Measurements from ENCODE around the gene CDH2.

Gene CDH2

GRCh38 chr18:28074076-28074475 lies 102.9 kb downstream of the CDH2 start:
- no peaks in the 10 kb centered on the region for H3K9me3 ChIP-seq (ENCODE audit: control insufficient read depth, insufficient read depth, low read length)
- no peak overlapping the region for H3K4me3 ChIP-seq (ENCODE audit: low read depth, low read length)
- H3K27me3 ChIP-seq (ENCODE audit: control insufficient read depth, insufficient read depth, low read length) = no peaks in the 10 kb centered on the region
- no peaks in the 10 kb centered on the region for H3K4me1 ChIP-seq (ENCODE audit: control insufficient read depth, insufficient read depth, low read length)
- H3K9ac ChIP-seq (ENCODE audit: low read depth, low read length) = no peak overlapping the region
- no peaks in the 10 kb centered on the region for H3K36me3 ChIP-seq (ENCODE audit: control insufficient read depth, insufficient read depth, low read length)

GRCh38 chr18:28073658-28074057 lies 103.3 kb downstream of the CDH2 start:
- Histone ChIP-seq H3K9ac (ENCODE audit: low read depth, low read length) (no peak overlapping the region), H3K4me1 (ENCODE audit: control insufficient read depth, insufficient read depth, low read length) (no peaks in the 10 kb centered on the region), H3K36me3 (ENCODE audit: control insufficient read depth, insufficient read depth, low read length) (no peaks in the 10 kb centered on the region), H3K27me3 (ENCODE audit: control insufficient read depth, insufficient read depth, low read length) (no peaks in the 10 kb centered on the region), H3K4me3 (ENCODE audit: low read depth, low read length) (no peak overlapping the region), H3K9me3 (ENCODE audit: control insufficient read depth, insufficient read depth, low read length) (no peaks in the 10 kb centered on the region)

GRCh38 chr18:28071199-28071598 lies 105.7 kb downstream of the CDH2 start:
- Histone ChIP-seq H3K9me3 (ENCODE audit: control insufficient read depth, insufficient read depth, low read length) (no peaks in the 10 kb centered on the region), H3K4me1 (ENCODE audit: control insufficient read depth, insufficient read depth, low read length) (no peaks in the 10 kb centered on the region), H3K9ac (ENCODE audit: low read depth, low read length) (no peak overlapping the region), H3K4me3 (ENCODE audit: low read depth, low read length) (no peak overlapping the region), H3K27me3 (ENCODE audit: control insufficient read depth, insufficient read depth, low read length) (no peaks in the 10 kb centered on the region), H3K36me3 (ENCODE audit: control insufficient read depth, insufficient read depth, low read length) (no peaks in the 10 kb centered on the region)

- Histone ChIP-seq H3K9me3 (ENCODE audit: control insufficient read depth, insufficient read depth, low read length) (no peaks in the 10 kb centered on the region), H3K36me3 (ENCODE audit: control insufficient read depth, insufficient read depth, low read length) (no peaks in the 10 kb centered on the region), H3K27me3 (ENCODE audit: control insufficient read depth, insufficient read depth, low read length) (no peaks in the 10 kb centered on the region), H3K9ac (ENCODE audit: low read depth, low read length) (no peak overlapping the region), H3K4me3 (ENCODE audit: low read depth, low read length) (no peak overlapping the region), H3K4me1 (ENCODE audit: control insufficient read depth, insufficient read depth, low read length) (peaks cover under 1% of the 10 kb centered on the region)
These were observed 108.7 kb downstream of the CDH2 start for GRCh38 chr18:28068207-28068606.

- Histone ChIP-seq H3K4me1 (ENCODE audit: control insufficient read depth, insufficient read depth, low read length) (peaks cover 5% of the 10 kb centered on the region), H3K36me3 (ENCODE audit: control insufficient read depth, insufficient read depth, low read length) (no peaks in the 10 kb centered on the region), H3K9me3 (ENCODE audit: control insufficient read depth, insufficient read depth, low read length) (no peaks in the 10 kb centered on the region), H3K4me3 (ENCODE audit: low read depth, low read length) (no peak overlapping the region), H3K27me3 (ENCODE audit: control insufficient read depth, insufficient read depth, low read length) (no peaks in the 10 kb centered on the region), H3K9ac (ENCODE audit: low read depth, low read length) (no peak overlapping the region)
These were observed 109.6 kb downstream of the CDH2 start for GRCh38 chr18:28067346-28067745.

GRCh38 chr18:28065793-28066186 lies 111.1 kb downstream of the CDH2 start:
- peaks cover 5% of the 10 kb centered on the region for H3K4me1 ChIP-seq (ENCODE audit: control insufficient read depth, insufficient read depth, low read length)
- H3K4me3 ChIP-seq (ENCODE audit: low read depth, low read length) = no peak overlapping the region
- no peaks in the 10 kb centered on the region for H3K9me3 ChIP-seq (ENCODE audit: control insufficient read depth, insufficient read depth, low read length)
- H3K9ac ChIP-seq (ENCODE audit: low read depth, low read length) = no peak overlapping the region
- H3K27me3 ChIP-seq (ENCODE audit: control insufficient read depth, insufficient read depth, low read length) = no peaks in the 10 kb centered on the region
- H3K36me3 ChIP-seq (ENCODE audit: control insufficient read depth, insufficient read depth, low read length) = no peaks in the 10 kb centered on the region

- Histone ChIP-seq H3K4me1 (ENCODE audit: control insufficient read depth, insufficient read depth, low read length) (peaks cover 5% of the 10 kb centered on the region), H3K9ac (ENCODE audit: low read depth, low read length) (no peak overlapping the region), H3K36me3 (ENCODE audit: control insufficient read depth, insufficient read depth, low read length) (no peaks in the 10 kb centered on the region), H3K27me3 (ENCODE audit: control insufficient read depth, insufficient read depth, low read length) (no peaks in the 10 kb centered on the region), H3K4me3 (ENCODE audit: low read depth, low read length) (no peak overlapping the region), H3K9me3 (ENCODE audit: control insufficient read depth, insufficient read depth, low read length) (no peaks in the 10 kb centered on the region)
These were observed 111.7 kb downstream of the CDH2 start for GRCh38 chr18:28065031-28065792.

GRCh38 chr18:28063926-28064325 lies 113.0 kb downstream of the CDH2 start:
- Histone ChIP-seq H3K9me3 (ENCODE audit: control insufficient read depth, insufficient read depth, low read length) (no peaks in the 10 kb centered on the region), H3K36me3 (ENCODE audit: control insufficient read depth, insufficient read depth, low read length) (no peaks in the 10 kb centered on the region), H3K27me3 (ENCODE audit: control insufficient read depth, insufficient read depth, low read length) (no peaks in the 10 kb centered on the region), H3K4me3 (ENCODE audit: low read depth, low read length) (no peak overlapping the region), H3K9ac (ENCODE audit: low read depth, low read length) (no peak overlapping the region), H3K4me1 (ENCODE audit: control insufficient read depth, insufficient read depth, low read length) (peaks cover 5% of the 10 kb centered on the region)

- Histone ChIP-seq H3K9ac (ENCODE audit: low read depth, low read length) (no peak overlapping the region), H3K4me1 (ENCODE audit: control insufficient read depth, insufficient read depth, low read length) (peaks cover 5% of the 10 kb centered on the region), H3K27me3 (ENCODE audit: control insufficient read depth, insufficient read depth, low read length) (no peaks in the 10 kb centered on the region), H3K4me3 (ENCODE audit: low read depth, low read length) (no peak overlapping the region), H3K9me3 (ENCODE audit: control insufficient read depth, insufficient read depth, low read length) (no peaks in the 10 kb centered on the region), H3K36me3 (ENCODE audit: control insufficient read depth, insufficient read depth, low read length) (no peaks in the 10 kb centered on the region)
These were observed 113.6 kb downstream of the CDH2 start for GRCh38 chr18:28063271-28063761.

GRCh38 chr18:28062443-28062842 lies 114.5 kb downstream of the CDH2 start:
- Histone ChIP-seq H3K27me3 (ENCODE audit: control insufficient read depth, insufficient read depth, low read length) (no peaks in the 10 kb centered on the region), H3K9me3 (ENCODE audit: control insufficient read depth, insufficient read depth, low read length) (no peaks in the 10 kb centered on the region), H3K4me1 (ENCODE audit: control insufficient read depth, insufficient read depth, low read length) (peaks cover 5% of the 10 kb centered on the region), H3K36me3 (ENCODE audit: control insufficient read depth, insufficient read depth, low read length) (no peaks in the 10 kb centered on the region), H3K4me3 (ENCODE audit: low read depth, low read length) (no peak overlapping the region), H3K9ac (ENCODE audit: low read depth, low read length) (no peak overlapping the region)

- H3K36me3 ChIP-seq (ENCODE audit: control insufficient read depth, insufficient read depth, low read length) = no peaks in the 10 kb centered on the region
These were observed 117.1 kb downstream of the CDH2 start for GRCh38 chr18:28059861-28060260.

GRCh38 chr18:28050545-28050944 lies 126.4 kb downstream of the CDH2 start:
- H3K4me1 ChIP-seq (ENCODE audit: control insufficient read depth, insufficient read depth, low read length) = peaks cover 6% of the 10 kb centered on the region
- no peaks in the 10 kb centered on the region for H3K27me3 ChIP-seq (ENCODE audit: control insufficient read depth, insufficient read depth, low read length)
- no peaks in the 10 kb centered on the region for H3K9me3 ChIP-seq (ENCODE audit: control insufficient read depth, insufficient read depth, low read length)
- H3K36me3 ChIP-seq (ENCODE audit: control insufficient read depth, insufficient read depth, low read length) = no peaks in the 10 kb centered on the region
- H3K4me3 ChIP-seq (ENCODE audit: low read depth, low read length) = no peak overlapping the region
- H3K9ac ChIP-seq (ENCODE audit: low read depth, low read length) = no peak overlapping the region

More at GRCh38 chr18:28059861-28060260, 117.1 kb downstream of the CDH2 start:
- Histone ChIP-seq H3K27me3 (ENCODE audit: control insufficient read depth, insufficient read depth, low read length) (no peaks in the 10 kb centered on the region), H3K9ac (ENCODE audit: low read depth, low read length) (no peak overlapping the region), H3K9me3 (ENCODE audit: control insufficient read depth, insufficient read depth, low read length) (no peaks in the 10 kb centered on the region), H3K4me3 (ENCODE audit: low read depth, low read length) (no peak overlapping the region), H3K4me1 (ENCODE audit: control insufficient read depth, insufficient read depth, low read length) (peaks cover 5% of the 10 kb centered on the region)

Measured in iPS-15b (cell line).